ENCODE results near the gene GPER1. TPM values are rescaled to one million over a fixed set of nuclear protein-coding genes. Genes with fewer than 3 reads are reported as not detected.

The GPER1 gene
- total RNA-seq, 4 donors from 2014 or later: 7.1 to 20.2 (median 7.8) TPM

- no peak overlapping the region for H3K4me3 ChIP-seq
- TF ChIP-seq POLR2A (IDR thresholded peaks at IDR 0.05) (no peak), POLR2AphosphoS5 (IDR thresholded peaks at IDR 0.05) (no peak), EP300 (IDR thresholded peaks at IDR 0.05) (no peak)
- TF ChIP-seq, protein P1, sequence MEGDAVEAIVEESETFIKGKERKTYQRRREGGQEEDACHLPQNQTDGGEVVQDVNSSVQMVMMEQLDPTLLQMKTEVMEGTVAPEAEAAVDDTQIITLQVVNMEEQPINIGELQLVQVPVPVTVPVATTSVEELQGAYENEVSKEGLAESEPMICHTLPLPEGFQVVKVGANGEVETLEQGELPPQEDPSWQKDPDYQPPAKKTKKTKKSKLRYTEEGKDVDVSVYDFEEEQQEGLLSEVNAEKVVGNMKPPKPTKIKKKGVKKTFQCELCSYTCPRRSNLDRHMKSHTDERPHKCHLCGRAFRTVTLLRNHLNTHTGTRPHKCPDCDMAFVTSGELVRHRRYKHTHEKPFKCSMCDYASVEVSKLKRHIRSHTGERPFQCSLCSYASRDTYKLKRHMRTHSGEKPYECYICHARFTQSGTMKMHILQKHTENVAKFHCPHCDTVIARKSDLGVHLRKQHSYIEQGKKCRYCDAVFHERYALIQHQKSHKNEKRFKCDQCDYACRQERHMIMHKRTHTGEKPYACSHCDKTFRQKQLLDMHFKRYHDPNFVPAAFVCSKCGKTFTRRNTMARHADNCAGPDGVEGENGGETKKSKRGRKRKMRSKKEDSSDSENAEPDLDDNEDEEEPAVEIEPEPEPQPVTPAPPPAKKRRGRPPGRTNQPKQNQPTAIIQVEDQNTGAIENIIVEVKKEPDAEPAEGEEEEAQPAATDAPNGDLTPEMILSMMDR (IDR thresholded peaks at IDR 0.05): no peak
- WGBS, 2 donors (ENCODE audit: low coverage in 1 of 2): 91 to 100% methylated on average over 2 to 10 of the region's 55 CpGs
- no peaks in the 10 kb centered on the region for H3K9me3 ChIP-seq
- no peaks in the 10 kb centered on the region for H3K27me3 ChIP-seq
- H3K27ac ChIP-seq: no peak overlapping the region
- no peak for ATAC-seq
- H3K4me1 ChIP-seq: no peaks in the 10 kb centered on the region
- peaks cover 0 to 7% of the 10 kb centered on the region in 2 donors for H3K36me3 ChIP-seq
Measured at GRCh38 chr7:1109581-1110310, 21.8 kb downstream of the GPER1 start.

DNA sequence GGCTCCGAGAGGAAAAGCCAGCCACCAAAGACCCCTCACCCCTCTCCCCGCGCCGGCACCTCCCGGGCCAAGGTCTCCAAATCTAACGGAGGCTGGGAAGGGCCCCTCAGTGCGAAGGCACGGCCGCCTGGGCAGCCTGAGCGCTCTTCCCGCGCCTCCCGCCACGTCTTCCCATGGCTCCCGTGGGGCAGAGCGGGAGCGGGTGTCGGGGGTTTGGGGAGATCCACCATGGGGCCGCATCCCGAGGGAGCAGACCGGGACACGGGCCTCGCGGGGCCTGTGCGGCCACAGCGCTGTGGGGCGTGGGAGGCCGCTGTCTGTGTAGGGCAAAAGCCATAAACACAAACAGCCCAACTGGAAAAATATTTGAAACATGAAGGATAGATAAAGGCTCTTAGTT lies 22.4 kb downstream of the GPER1 start:
- TF ChIP-seq EP300 (IDR thresholded peaks at IDR 0.05) (no peak), POLR2AphosphoS5 (IDR thresholded peaks at IDR 0.05) (no peak), POLR2A (IDR thresholded peaks at IDR 0.05) (no peak)
- TF ChIP-seq, protein P1 (IDR thresholded peaks at IDR 0.05): no peak
- H3K27me3 ChIP-seq: no peaks in the 10 kb centered on the region
- H3K27ac ChIP-seq: no peak overlapping the region
- no peak overlapping the region for H3K4me3 ChIP-seq
- WGBS, 2 donors (ENCODE audit: low coverage in 1 of 2): 100% methylated on average over 3 of the region's 28 CpGs; no CpG with 5 or more reads in 1 of the 2 donors
- no peaks in the 10 kb centered on the region for H3K9me3 ChIP-seq
- no peaks in the 10 kb centered on the region for H3K4me1 ChIP-seq
- H3K36me3 ChIP-seq: peaks cover 0 to 7% of the 10 kb centered on the region in 2 donors
- no peak for ATAC-seq

DNA sequence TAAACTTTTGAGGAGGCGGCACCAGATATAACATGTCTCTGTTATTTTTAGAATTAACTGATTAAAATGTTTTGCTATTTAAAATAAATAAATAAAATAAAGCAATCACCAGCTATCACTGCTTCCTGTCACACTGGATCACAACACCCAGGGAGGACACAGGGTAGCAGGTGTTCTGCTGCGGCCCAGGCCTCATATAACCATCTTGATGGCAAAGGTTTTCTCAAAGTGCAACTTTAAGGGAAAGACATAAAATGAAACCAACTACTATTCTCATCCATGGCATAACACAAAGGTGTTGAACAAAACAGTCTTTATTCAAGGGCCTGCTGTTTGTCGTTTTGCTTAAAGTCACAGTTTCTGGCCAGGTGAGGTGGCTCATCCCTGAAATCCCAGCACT lies 23.2 kb downstream of the GPER1 start:
- WGBS, 2 donors (ENCODE audit: low coverage in 1 of 2): 87 to 100% methylated on average over 2 to 3 of the region's 3 CpGs
- H3K36me3 ChIP-seq: peaks cover 0 to 7% of the 10 kb centered on the region in 2 donors
- no peak overlapping the region for H3K27ac ChIP-seq
- H3K4me1 ChIP-seq: no peaks in the 10 kb centered on the region
- H3K27me3 ChIP-seq: no peaks in the 10 kb centered on the region
- no peak for ATAC-seq
- TF ChIP-seq POLR2AphosphoS5 (IDR thresholded peaks at IDR 0.05) (no peak), POLR2A (IDR thresholded peaks at IDR 0.05) (no peak), EP300 (IDR thresholded peaks at IDR 0.05) (no peak)
- TF ChIP-seq, protein P1 (IDR thresholded peaks at IDR 0.05): no peak
- no peak overlapping the region for H3K4me3 ChIP-seq
- no peaks in the 10 kb centered on the region for H3K9me3 ChIP-seq

DNA sequence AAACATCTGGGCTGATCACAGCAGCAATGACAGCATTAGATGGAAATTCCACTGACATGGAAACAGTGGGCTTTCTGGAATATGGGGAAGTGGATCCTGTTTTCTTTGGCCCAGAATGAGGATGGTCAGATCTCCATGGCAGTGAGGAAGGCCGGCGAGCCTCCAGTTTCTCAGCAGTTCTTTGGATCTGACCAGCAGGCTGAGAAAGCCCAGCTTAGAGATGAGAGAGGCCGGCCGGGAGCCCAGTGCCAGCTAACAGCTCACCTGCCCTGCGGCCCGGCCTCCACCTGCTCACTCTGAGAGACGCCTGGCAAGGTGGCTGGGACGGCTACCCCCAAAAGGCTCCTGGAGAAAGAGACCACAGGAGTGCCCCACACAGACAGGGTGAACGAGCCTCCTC lies 24.2 kb downstream of the GPER1 start:
- no peak for ATAC-seq
- TF ChIP-seq POLR2AphosphoS5 (IDR thresholded peaks at IDR 0.05) (no peak), EP300 (IDR thresholded peaks at IDR 0.05) (no peak), POLR2A (IDR thresholded peaks at IDR 0.05) (no peak)
- TF ChIP-seq, protein P1 (IDR thresholded peaks at IDR 0.05): no peak
- WGBS, 2 donors (ENCODE audit: low coverage in 1 of 2): 93% methylated on average over 3 of the region's 9 CpGs; no CpG with 5 or more reads in 1 of the 2 donors

More for the DNA sequence above, 24.2 kb downstream of the GPER1 start:
- Histone ChIP-seq H3K27me3 (no peaks in the 10 kb centered on the region), H3K4me1 (no peaks in the 10 kb centered on the region), H3K36me3 (peaks cover 0 to 7% of the 10 kb centered on the region in 2 donors), H3K4me3 (no peak overlapping the region), H3K9me3 (no peaks in the 10 kb centered on the region), H3K27ac (no peak overlapping the region)
